Endodermal cell (in vitro differentiated cells): ENCODE results near the gene NDUFV2. TPM values are rescaled to one million over a fixed set of nuclear protein-coding genes. Genes with fewer than 3 reads are reported as not detected.

Experiments
- DNase-seq: peaks from one replicate; pipeline ENCODE4 v3.0.0-alpha.2; 2017
- H3K27ac ChIP-seq: 2 replicates; pipeline ENCODE4 v1.5.1; 2013; ENCODE audit warnings: mild to moderate bottlenecking, low read depth, low read length, moderate library complexity
- H3K27me3 ChIP-seq: 2 replicates; pipeline ENCODE4 v1.6.1; 2013; ENCODE audit warnings: mild to moderate bottlenecking, low read length, moderate library complexity; ENCODE audit not compliant: insufficient read depth, control insufficient read depth, poor library complexity, severe bottlenecking
- H3K36me3 ChIP-seq: 2 replicates; pipeline ENCODE4 v1.7.0; 2013; ENCODE audit warnings: mild to moderate bottlenecking, low read length, moderate library complexity; ENCODE audit not compliant: control insufficient read depth, insufficient read depth
- H3K4me1 ChIP-seq: one replicate; pipeline ENCODE4 v1.7.0; 2013; ENCODE audit warnings: low read length; ENCODE audit not compliant: control insufficient read depth, insufficient read depth
- H3K4me3 ChIP-seq: 2 replicates; pipeline ENCODE4 v1.5.1; 2013; ENCODE audit warnings: mild to moderate bottlenecking, low read length, moderate library complexity
- H3K9ac ChIP-seq: 2 replicates; pipeline ENCODE4 v1.6.1; 2013; ENCODE audit warnings: mild to moderate bottlenecking, low read length, moderate library complexity; ENCODE audit not compliant: poor library complexity, severe bottlenecking; ENCODE audit errors: extremely low read depth
- H3K9me3 ChIP-seq: 2 replicates; pipeline ENCODE4 v1.6.1; 2013; ENCODE audit warnings: mild to moderate bottlenecking, low read length, moderate library complexity; ENCODE audit not compliant: control insufficient read depth
- H3K27ac Mint-ChIP-seq: 2 replicates; pipeline ENCODE4 v1.8.0; 2020; ENCODE audit warnings: mixed read lengths
- H3K27me3 Mint-ChIP-seq: 2 replicates; pipeline ENCODE4 v1.8.0; 2021; ENCODE audit warnings: mild to moderate bottlenecking, mixed read lengths; ENCODE audit not compliant: insufficient read depth
- H3K36me3 Mint-ChIP-seq: 2 replicates; pipeline ENCODE4 v1.8.0; 2020; ENCODE audit warnings: low read depth, mixed read lengths
- H3K4me1 Mint-ChIP-seq: 2 replicates; pipeline ENCODE4 v1.8.0; 2020; ENCODE audit warnings: mixed read lengths
- H3K4me3 Mint-ChIP-seq: 2 replicates; pipeline ENCODE4 v1.8.0; 2020; ENCODE audit warnings: mild to moderate bottlenecking, moderate library complexity, mixed read lengths
- H3K9me3 Mint-ChIP-seq: 2 replicates; pipeline ENCODE4 v1.8.0; 2020; ENCODE audit warnings: mild to moderate bottlenecking, mixed read lengths
- WGBS, 2 experiments: methylation state at CpG; one replicate each; pipeline versions ENCODE4 v1.1.5 to v1.1.7; 2013; ENCODE audit warnings: missing lambda C conversion rate in 2 of 2, mixed read lengths in 1 of 2; ENCODE audit not compliant: insufficient coverage in 1 of 2, insufficient read length in 1 of 2; 5-methylcytosine and 5-hydroxymethylcytosine counted together
- total RNA-seq, 2 donors: library from RNA; stranded (reverse); fragmentation: NEBNext Ultra II Directional in 1 of 2; extraction: Animal tissue kit (Norgen Biotek cat#: 25700) in 1 of 2; gene quantifications; 2 replicates in 1 of 2; 3 replicates in 1 of 2; pipeline ENCODE4 v1.2.1, GENCODE V29; 2021
- TF ChIP-seq, protein P1 (sequence below): fragments of 200-600 bp; sonication (generic); conservative IDR thresholded peaks from 2 replicates; pipeline ENCODE4 v1.5.0; 2021; ENCODE audit warnings: antibody characterized with exemption, mild to moderate bottlenecking

Gene NDUFV2
- total RNA-seq, 2 donors from 2014 or later, result 123 to 138 TPM

DNA sequence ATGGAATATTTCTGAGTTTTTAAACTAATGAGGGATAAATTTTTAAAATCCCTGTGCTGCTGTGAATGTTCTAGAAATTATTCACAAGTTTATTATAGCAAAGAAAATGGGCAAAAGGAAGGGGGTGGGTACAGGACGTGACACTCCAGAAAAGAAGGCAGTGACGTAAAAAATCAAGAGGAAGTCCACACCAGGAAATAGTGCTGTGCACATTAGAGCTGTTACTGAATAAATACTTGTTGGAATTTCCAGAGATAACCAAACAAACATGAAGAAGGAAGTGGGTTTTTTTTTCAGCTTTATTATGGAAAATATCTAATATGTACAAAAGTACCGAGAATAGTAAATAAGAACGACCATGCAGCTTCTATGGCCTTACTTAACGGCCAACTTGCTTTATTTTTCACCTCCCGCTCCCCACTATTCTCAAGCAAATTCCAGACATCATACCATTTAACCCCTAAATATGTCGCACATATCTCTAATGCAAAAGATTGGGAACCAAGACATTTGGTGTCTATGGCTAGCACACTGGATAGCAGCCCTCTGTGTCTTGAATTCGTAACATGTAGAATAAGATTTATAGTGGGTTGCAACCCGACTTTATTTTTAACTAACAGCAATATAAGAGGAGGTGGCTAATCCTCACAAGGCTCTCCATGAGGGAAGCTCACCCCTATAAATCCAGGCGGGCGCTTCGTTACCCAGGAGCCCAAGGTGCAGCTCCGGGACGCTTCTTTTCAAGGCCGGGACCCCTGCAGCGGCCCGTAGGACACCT lies 580 bp upstream of the NDUFV2 start:
- no peak overlapping the region for H3K27ac ChIP-seq
- no peak for DNase-seq

DNA sequence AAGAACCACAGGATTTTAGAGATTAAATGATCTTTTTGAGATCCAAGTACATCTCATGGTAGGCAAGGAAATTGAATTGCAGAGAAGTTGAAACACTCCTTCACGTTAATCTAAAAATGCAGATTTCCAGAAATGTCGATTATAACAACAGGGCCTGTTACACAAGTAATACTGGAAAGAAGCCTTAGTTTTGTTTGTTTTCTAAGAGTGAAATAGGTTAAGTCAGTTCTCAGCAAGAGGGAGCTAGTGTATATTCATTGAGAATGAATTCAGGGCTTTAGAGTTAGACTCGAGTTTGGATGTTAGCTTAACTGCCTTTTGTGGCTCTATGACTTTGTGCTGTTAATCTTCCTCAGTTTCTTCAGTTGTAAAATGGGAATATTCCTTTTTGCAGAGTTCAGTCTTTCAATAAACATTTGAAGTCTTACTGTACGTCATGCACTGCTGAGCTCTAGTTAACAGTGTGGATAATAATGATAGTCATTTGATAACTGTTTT lies 926 bp downstream of the NDUFV2 start:
- peak overlapping the region; percentile 87 for H3K4me3 Mint-ChIP-seq
- peaks cover 52% of the 10 kb centered on the region for H3K4me1 Mint-ChIP-seq
- H3K9me3 Mint-ChIP-seq, result no peaks in the 10 kb centered on the region

More for the DNA sequence above, 580 bp upstream of the NDUFV2 start:
- Histone ChIP-seq H3K4me3 (peak overlapping the region; percentile 91), H3K9ac (peak overlapping the region; percentile 47), H3K36me3 (no peaks in the 10 kb centered on the region), H3K9me3 (no peaks in the 10 kb centered on the region), H3K27me3 (peaks cover 20% of the 10 kb centered on the region), H3K4me1 (no peaks in the 10 kb centered on the region)
- WGBS, 2 experiments, result 22 to 31% methylated on average over 8 to 17 of the region's 17 CpGs
- Mint-ChIP-seq H3K9me3 (no peaks in the 10 kb centered on the region), H3K27ac (peak overlapping the region; percentile 80), H3K27me3 (peaks cover 31% of the 10 kb centered on the region), H3K36me3 (peaks cover 5% of the 10 kb centered on the region), H3K4me1 (peaks cover 48% of the 10 kb centered on the region), H3K4me3 (peak overlapping the region; percentile 87)
- TF ChIP-seq, protein P1, sequence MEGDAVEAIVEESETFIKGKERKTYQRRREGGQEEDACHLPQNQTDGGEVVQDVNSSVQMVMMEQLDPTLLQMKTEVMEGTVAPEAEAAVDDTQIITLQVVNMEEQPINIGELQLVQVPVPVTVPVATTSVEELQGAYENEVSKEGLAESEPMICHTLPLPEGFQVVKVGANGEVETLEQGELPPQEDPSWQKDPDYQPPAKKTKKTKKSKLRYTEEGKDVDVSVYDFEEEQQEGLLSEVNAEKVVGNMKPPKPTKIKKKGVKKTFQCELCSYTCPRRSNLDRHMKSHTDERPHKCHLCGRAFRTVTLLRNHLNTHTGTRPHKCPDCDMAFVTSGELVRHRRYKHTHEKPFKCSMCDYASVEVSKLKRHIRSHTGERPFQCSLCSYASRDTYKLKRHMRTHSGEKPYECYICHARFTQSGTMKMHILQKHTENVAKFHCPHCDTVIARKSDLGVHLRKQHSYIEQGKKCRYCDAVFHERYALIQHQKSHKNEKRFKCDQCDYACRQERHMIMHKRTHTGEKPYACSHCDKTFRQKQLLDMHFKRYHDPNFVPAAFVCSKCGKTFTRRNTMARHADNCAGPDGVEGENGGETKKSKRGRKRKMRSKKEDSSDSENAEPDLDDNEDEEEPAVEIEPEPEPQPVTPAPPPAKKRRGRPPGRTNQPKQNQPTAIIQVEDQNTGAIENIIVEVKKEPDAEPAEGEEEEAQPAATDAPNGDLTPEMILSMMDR, result no peak

DNA sequence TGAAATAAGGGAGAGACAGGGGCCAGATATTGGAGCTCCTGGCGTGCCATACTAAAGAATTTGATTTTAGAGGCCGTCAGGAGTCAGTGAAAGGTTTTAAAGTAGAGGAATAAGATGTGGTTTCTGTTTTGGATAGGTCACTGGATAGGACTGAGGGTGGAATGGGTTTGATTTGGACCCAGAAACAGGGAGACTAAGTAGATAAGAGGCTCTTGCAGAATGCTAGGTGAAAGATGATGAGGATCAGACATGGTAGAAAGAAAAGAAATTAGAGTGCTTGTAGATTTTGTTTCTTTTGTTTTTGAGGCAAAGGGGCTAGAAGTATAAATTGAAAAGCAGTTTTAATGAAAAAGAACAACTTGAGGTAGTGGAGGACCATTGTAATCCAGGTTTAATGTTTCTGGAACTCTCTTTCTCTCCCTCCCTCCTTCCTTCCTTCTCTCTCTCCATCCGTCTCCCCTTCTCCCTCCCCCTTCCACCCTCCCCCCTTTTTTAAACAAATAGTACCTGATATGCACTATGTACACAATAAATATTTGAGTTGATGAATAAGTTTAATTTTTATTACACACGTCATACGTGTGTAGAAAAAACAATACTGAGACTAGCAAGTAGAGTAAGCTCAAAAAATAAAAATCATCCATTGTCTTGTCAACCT lies 1.9 kb downstream of the NDUFV2 start:
- TF ChIP-seq, protein P1, result no peak
- Histone ChIP-seq H3K9me3 (no peaks in the 10 kb centered on the region), H3K4me3 (peak overlapping the region; percentile 94), H3K4me1 (no peaks in the 10 kb centered on the region), H3K36me3 (no peaks in the 10 kb centered on the region), H3K9ac (no peak overlapping the region), H3K27ac (no peak overlapping the region), H3K27me3 (peaks cover 45% of the 10 kb centered on the region)
- peaks cover 58% of the 10 kb centered on the region for H3K4me1 Mint-ChIP-seq
- H3K27me3 Mint-ChIP-seq, result peaks cover 54% of the 10 kb centered on the region
- peaks cover 7% of the 10 kb centered on the region for H3K36me3 Mint-ChIP-seq
- no peaks in the 10 kb centered on the region for H3K9me3 Mint-ChIP-seq
- 17 to 60% methylated on average over 2 to 5 of the region's 5 CpGs for WGBS, 2 experiments
- no peak overlapping the region for H3K27ac Mint-ChIP-seq
- H3K4me3 Mint-ChIP-seq, result peak overlapping the region; percentile 87
- DNase-seq, result no peak

More for the DNA sequence above, 926 bp downstream of the NDUFV2 start:
- Histone ChIP-seq H3K4me1 (no peaks in the 10 kb centered on the region), H3K9me3 (no peaks in the 10 kb centered on the region), H3K4me3 (peak overlapping the region; percentile 94), H3K9ac (peak overlapping the region; percentile 90), H3K27ac (peak overlapping the region; percentile 85), H3K27me3 (peaks cover 35% of the 10 kb centered on the region), H3K36me3 (no peaks in the 10 kb centered on the region)
- peaks cover 44% of the 10 kb centered on the region for H3K27me3 Mint-ChIP-seq
- peaks cover 7% of the 10 kb centered on the region for H3K36me3 Mint-ChIP-seq
- H3K27ac Mint-ChIP-seq, result peak overlapping the region; percentile 93
- 0 to 21% methylated on average over 1 to 4 of the region's 4 CpGs for WGBS, 2 experiments
- TF ChIP-seq, protein P1, result no peak
- DNase-seq, result no peak
